WI38 (cell line): ENCODE results near the gene LRCH2.

Source experiments
- H3K4me3 ChIP-seq: 2 replicates; pipeline ENCODE4 v1.5.1; 2011; ENCODE audit warnings: low read depth, mild to moderate bottlenecking, control low read depth, low read length
- CTCF ChIP-seq: IDR thresholded peaks from 2 replicates; pipeline ENCODE4 v1.5.1; 2012; ENCODE audit warnings: low read depth, mild to moderate bottlenecking, control low read depth, low read length

The LRCH2 gene

GRCh38 chrX:115233497-115234455, at the start of gene LRCH2:
Gene LRCH2 (minus strand): TSS chrX:115234096. CDS start chrX:115234041, 55 bp downstream.
- TF ChIP-seq CTCF, result no peak
- peak within 1 kb of the TSS; percentile 68 for H3K4me3 ChIP-seq

- no peak overlapping the region for H3K4me3 ChIP-seq
- no peak for TF ChIP-seq CTCF
These were observed 35.3 kb upstream of the LRCH2 start for GRCh38 chrX:115269051-115269683.

GRCh38 chrX:115268421-115268820, 34.5 kb upstream of the LRCH2 start:
- TF ChIP-seq CTCF, result 0 out of 2 replicates have a peak, but pooled peaks have one; percentile 16
- no peak overlapping the region for H3K4me3 ChIP-seq

- TF ChIP-seq CTCF, result no peak
- H3K4me3 ChIP-seq, result no peak overlapping the region
These were observed 32.4 kb upstream of the LRCH2 start for GRCh38 chrX:115266300-115266699.

GRCh38 chrX:115264009-115264408, 30.1 kb upstream of the LRCH2 start:
- no peak overlapping the region for H3K4me3 ChIP-seq
- TF ChIP-seq CTCF, result no peak

- no peak for TF ChIP-seq CTCF
- no peak overlapping the region for H3K4me3 ChIP-seq
These were observed 27.3 kb upstream of the LRCH2 start for GRCh38 chrX:115261148-115261547.

GRCh38 chrX:115260330-115260729, 26.4 kb upstream of the LRCH2 start:
- TF ChIP-seq CTCF, result no peak
- H3K4me3 ChIP-seq, result no peak overlapping the region
